ENCODE data around the gene CALM3. TPM values are rescaled to one million over a fixed set of nuclear protein-coding genes. Genes with fewer than 3 reads are reported as not detected.
A peak's percentile ranks its signal among the peaks of the same experiment; 100 is the strongest.

Gene CALM3
- total RNA-seq, 3 donors from 2014 or later: 241 to 325 (median 252) TPM

GRCh38 chr19:46630586-46631205 lies 29.6 kb downstream of the CALM3 start:
- Histone ChIP-seq H3K4me1 (ENCODE audit: low read depth) (peaks cover 10% of the 10 kb centered on the region), H3K9me3 (no peaks in the 10 kb centered on the region), H3K36me3 (ENCODE audit: low read depth) (no peaks in the 10 kb centered on the region), H3K4me3 (no peak overlapping the region)
- TF ChIP-seq CTCF (IDR thresholded peaks at IDR 0.05): no peak
- DNase-seq (no peak), ATAC-seq (no peak)
- intact Hi-C loops (cut with DNase I, micrococcal nuclease): no loop called here

- TF ChIP-seq CTCF (IDR thresholded peaks at IDR 0.05): no peak
- ATAC-seq (no peak), DNase-seq (no peak)
- H3K4me1 ChIP-seq (ENCODE audit: low read depth): peaks cover 10% of the 10 kb centered on the region
- no peaks in the 10 kb centered on the region for H3K36me3 ChIP-seq (ENCODE audit: low read depth)
- no peaks in the 10 kb centered on the region for H3K9me3 ChIP-seq
- intact Hi-C loops (cut with DNase I, micrococcal nuclease): no loop called here
- H3K4me3 ChIP-seq: no peak overlapping the region
Observed at GRCh38 chr19:46631481-46631880, 30.4 kb downstream of the CALM3 start.

GRCh38 chr19:46633130-46633529 lies 32.0 kb downstream of the CALM3 start:
- no peak for TF ChIP-seq CTCF (IDR thresholded peaks at IDR 0.05)
- ATAC-seq: peak; percentile 6
- no peak overlapping the region for H3K4me3 ChIP-seq
- no peak for DNase-seq
- no peaks in the 10 kb centered on the region for H3K9me3 ChIP-seq
- intact Hi-C loops (cut with DNase I, micrococcal nuclease): no loop called here
- H3K4me1 ChIP-seq (ENCODE audit: low read depth): peaks cover 10% of the 10 kb centered on the region
- H3K36me3 ChIP-seq (ENCODE audit: low read depth): no peaks in the 10 kb centered on the region

GRCh38 chr19:46634045-46634655 lies 33.0 kb downstream of the CALM3 start:
- DNase-seq (peak; percentile 94 to 98 (median 95)), ATAC-seq (peak; percentile 93)
- TF ChIP-seq CTCF (IDR thresholded peaks at IDR 0.05): no peak
- Histone ChIP-seq H3K9me3 (no peaks in the 10 kb centered on the region), H3K4me3 (no peak overlapping the region), H3K4me1 (ENCODE audit: low read depth) (peaks cover 10% of the 10 kb centered on the region), H3K36me3 (ENCODE audit: low read depth) (no peaks in the 10 kb centered on the region)
- intact Hi-C loops (cut with DNase I, micrococcal nuclease): no loop called here

GRCh38 chr19:46634656-46635218 lies 33.6 kb downstream of the CALM3 start:
- H3K4me3 ChIP-seq: no peak overlapping the region
- intact Hi-C loops (cut with DNase I, micrococcal nuclease): no loop called here
- ATAC-seq (no peak), DNase-seq (peak in 1 of 3 donors; percentile 55)
- no peaks in the 10 kb centered on the region for H3K36me3 ChIP-seq (ENCODE audit: low read depth)
- TF ChIP-seq CTCF (IDR thresholded peaks at IDR 0.05): no peak
- peaks cover 10% of the 10 kb centered on the region for H3K4me1 ChIP-seq (ENCODE audit: low read depth)
- no peaks in the 10 kb centered on the region for H3K9me3 ChIP-seq

Measured in mucosa of descending colon (tissue), 3 donors.